ENCODE measurements around the gene AGTR1.
"Not testable (repeated sequence)": the region's sequence is repeated elsewhere in the genome, so short reads cannot be mapped to it uniquely, and the experiment has no call there.

Gene AGTR1

GRCh38 chr3:148759430-148759829 is 61.7 kb downstream of the AGTR1 start:
- DNase-seq, result no peak

GRCh38 chr3:148763156-148763680 is 65.5 kb downstream of the AGTR1 start:
- no peak for DNase-seq

GRCh38 chr3:148763986-148764935 is 66.6 kb downstream of the AGTR1 start:
- DNase-seq, result no peak

GRCh38 chr3:148772361-148772760 is 74.7 kb downstream of the AGTR1 start:
- no peak for DNase-seq

- DNase-seq, result no peak
Observed at GRCh38 chr3:148772835-148773234, 75.1 kb downstream of the AGTR1 start.

GRCh38 chr3:148773805-148774204 is 76.1 kb downstream of the AGTR1 start:
- DNase-seq, result no peak

GRCh38 chr3:148778926-148779325 is 81.2 kb downstream of the AGTR1 start:
- DNase-seq, result no peak

- DNase-seq, result not testable (repeated sequence)
Observed at GRCh38 chr3:148785026-148785425, 87.3 kb downstream of the AGTR1 start.

- not testable (repeated sequence) for DNase-seq
Observed at GRCh38 chr3:148786159-148786558, 88.5 kb downstream of the AGTR1 start.

GRCh38 chr3:148789146-148789545 is 91.4 kb downstream of the AGTR1 start:
- DNase-seq, result no peak

GRCh38 chr3:148789906-148790305 is 92.2 kb downstream of the AGTR1 start:
- DNase-seq, result no peak

GRCh38 chr3:148790370-148790769 is 92.7 kb downstream of the AGTR1 start:
- DNase-seq, result no peak

GRCh38 chr3:148790851-148791735 is 93.4 kb downstream of the AGTR1 start:
- no peak for DNase-seq

GRCh38 chr3:148791920-148792319 is 94.2 kb downstream of the AGTR1 start:
- DNase-seq, result no peak

- no peak for DNase-seq
Observed at GRCh38 chr3:148792516-148792915, 94.8 kb downstream of the AGTR1 start.

Data from CD4-positive, alpha-beta T cell treated with Interleukin-12 subunit alpha and Interleukin-12 subunit beta, for 1 hour (primary cell).